WI38 (cell line): ENCODE measurements around the gene NUDT4.

ENCODE experiments used
- H3K4me3 ChIP-seq: 2 replicates; pipeline ENCODE4 v1.5.1; 2011; ENCODE audit warnings: low read depth, mild to moderate bottlenecking, control low read depth, low read length
- CTCF ChIP-seq: IDR thresholded peaks from 2 replicates; pipeline ENCODE4 v1.5.1; 2012; ENCODE audit warnings: low read depth, mild to moderate bottlenecking, control low read depth, low read length

NUDT4 gene

GRCh38 chr12:93366422-93366821 lies 11.3 kb upstream of the NUDT4 start:
- H3K4me3 ChIP-seq, result no peak overlapping the region
- no peak for TF ChIP-seq CTCF

- no peak for TF ChIP-seq CTCF
- H3K4me3 ChIP-seq, result no peak overlapping the region
These were observed 9.0 kb upstream of the NUDT4 start for GRCh38 chr12:93368766-93369165.

- TF ChIP-seq CTCF, result no peak
- H3K4me3 ChIP-seq, result no peak overlapping the region
These were observed 8.2 kb upstream of the NUDT4 start for GRCh38 chr12:93369505-93369904.

GRCh38 chr12:93370947-93371346 lies 6.8 kb upstream of the NUDT4 start:
- H3K4me3 ChIP-seq, result no peak overlapping the region
- no peak for TF ChIP-seq CTCF

GRCh38 chr12:93373961-93374656 lies 3.6 kb upstream of the NUDT4 start:
- H3K4me3 ChIP-seq, result no peak overlapping the region
- TF ChIP-seq CTCF, result no peak

GRCh38 chr12:93375906-93376305 lies 1.8 kb upstream of the NUDT4 start:
- no peak overlapping the region for H3K4me3 ChIP-seq
- no peak for TF ChIP-seq CTCF

GRCh38 chr12:93376436-93377251 lies 1.1 kb upstream of the NUDT4 start:
- no peak for TF ChIP-seq CTCF
- peak overlapping the region; percentile 61 for H3K4me3 ChIP-seq

GRCh38 chr12:93378196-93378997 lies 672 bp downstream of the NUDT4 start:
- H3K4me3 ChIP-seq, result peak overlapping the region; percentile 94
